ENCODE data around the gene KCNG2. TPM values are rescaled to one million over a fixed set of nuclear protein-coding genes. Genes with fewer than 3 reads are reported as not detected.

KCNG2 gene
- total RNA-seq, 1 experiment from 2014 or later = not detected

GRCh38 chr18:79796531-79797405 lies 970 bp upstream of the KCNG2 start:
- no peak for DNase-seq
- Histone ChIP-seq H3K36me3 (no peaks in the 10 kb centered on the region), H3K27ac (no peak overlapping the region), H3K9me3 (replicated peaks) (no peaks in the 10 kb centered on the region), H3K4me3 (no peak overlapping the region), H3K27me3 (no peaks in the 10 kb centered on the region), H3K4me1 (peaks cover 2% of the 10 kb centered on the region; the same call in 1 of the 2 replicates)

GRCh38 chr18:79798346-79798998 lies 734 bp downstream of the KCNG2 start:
- H3K9me3 ChIP-seq (replicated peaks) = no peaks in the 10 kb centered on the region
- no peaks in the 10 kb centered on the region for H3K36me3 ChIP-seq
- DNase-seq = no peak
- H3K4me3 ChIP-seq = no peak overlapping the region
- H3K4me1 ChIP-seq = no peaks in the 10 kb centered on the region
- no peaks in the 10 kb centered on the region for H3K27me3 ChIP-seq
- H3K27ac ChIP-seq = no peak overlapping the region

GRCh38 chr18:79798999-79799370 lies 1.2 kb downstream of the KCNG2 start:
- no peaks in the 10 kb centered on the region for H3K4me1 ChIP-seq
- no peak overlapping the region for H3K4me3 ChIP-seq
- H3K36me3 ChIP-seq = no peaks in the 10 kb centered on the region
- DNase-seq = no peak
- H3K27ac ChIP-seq = no peak overlapping the region
- no peaks in the 10 kb centered on the region for H3K27me3 ChIP-seq
- H3K9me3 ChIP-seq (replicated peaks) = no peaks in the 10 kb centered on the region

- H3K4me1 ChIP-seq = no peaks in the 10 kb centered on the region
- H3K9me3 ChIP-seq (replicated peaks) = no peaks in the 10 kb centered on the region
- H3K27me3 ChIP-seq = no peaks in the 10 kb centered on the region
- H3K36me3 ChIP-seq = no peaks in the 10 kb centered on the region
- H3K4me3 ChIP-seq = no peak overlapping the region
- no peak overlapping the region for H3K27ac ChIP-seq
- no peak for DNase-seq
Measured at GRCh38 chr18:79799619-79800370, 2.1 kb downstream of the KCNG2 start.

GRCh38 chr18:79800371-79801180 lies 2.8 kb downstream of the KCNG2 start:
- Histone ChIP-seq H3K27me3 (no peaks in the 10 kb centered on the region), H3K36me3 (no peaks in the 10 kb centered on the region), H3K4me1 (no peaks in the 10 kb centered on the region), H3K27ac (no peak overlapping the region), H3K4me3 (no peak overlapping the region), H3K9me3 (replicated peaks) (no peaks in the 10 kb centered on the region)
- DNase-seq = no peak

- no peaks in the 10 kb centered on the region for H3K36me3 ChIP-seq
- no peak overlapping the region for H3K4me3 ChIP-seq
- H3K9me3 ChIP-seq (replicated peaks) = no peaks in the 10 kb centered on the region
- H3K27ac ChIP-seq = no peak overlapping the region
- no peak for DNase-seq
- H3K27me3 ChIP-seq = no peaks in the 10 kb centered on the region
- H3K4me1 ChIP-seq = no peaks in the 10 kb centered on the region
Measured at GRCh38 chr18:79801217-79801616, 3.5 kb downstream of the KCNG2 start.

- Histone ChIP-seq H3K36me3 (no peaks in the 10 kb centered on the region), H3K27ac (no peak overlapping the region), H3K27me3 (no peaks in the 10 kb centered on the region), H3K9me3 (replicated peaks) (no peaks in the 10 kb centered on the region), H3K4me3 (no peak overlapping the region), H3K4me1 (no peaks in the 10 kb centered on the region)
- no peak for DNase-seq
Measured at GRCh38 chr18:79801641-79802040, 3.9 kb downstream of the KCNG2 start.

- no peak for DNase-seq
- Histone ChIP-seq H3K36me3 (no peaks in the 10 kb centered on the region), H3K27ac (no peak overlapping the region), H3K27me3 (no peaks in the 10 kb centered on the region), H3K4me3 (no peak overlapping the region), H3K9me3 (replicated peaks) (no peaks in the 10 kb centered on the region), H3K4me1 (no peaks in the 10 kb centered on the region)
Measured at GRCh38 chr18:79802298-79802697, 4.6 kb downstream of the KCNG2 start.

GRCh38 chr18:79803611-79804051 lies 5.9 kb downstream of the KCNG2 start:
- Histone ChIP-seq H3K27me3 (no peaks in the 10 kb centered on the region), H3K27ac (no peak overlapping the region), H3K36me3 (no peaks in the 10 kb centered on the region), H3K4me3 (no peak overlapping the region), H3K4me1 (no peaks in the 10 kb centered on the region), H3K9me3 (replicated peaks) (no peaks in the 10 kb centered on the region)
- DNase-seq = no peak

- Histone ChIP-seq H3K27ac (no peak overlapping the region), H3K4me3 (no peak overlapping the region), H3K27me3 (no peaks in the 10 kb centered on the region), H3K36me3 (no peaks in the 10 kb centered on the region), H3K9me3 (replicated peaks) (no peaks in the 10 kb centered on the region), H3K4me1 (no peaks in the 10 kb centered on the region)
- no peak for DNase-seq
Measured at GRCh38 chr18:79804130-79804787, 6.5 kb downstream of the KCNG2 start.

- Histone ChIP-seq H3K36me3 (no peaks in the 10 kb centered on the region), H3K4me3 (no peak overlapping the region), H3K4me1 (no peaks in the 10 kb centered on the region), H3K27me3 (no peaks in the 10 kb centered on the region), H3K27ac (no peak overlapping the region), H3K9me3 (replicated peaks) (no peaks in the 10 kb centered on the region)
- no peak for DNase-seq
Measured at GRCh38 chr18:79805211-79805887, 7.6 kb downstream of the KCNG2 start.

- no peaks in the 10 kb centered on the region for H3K27me3 ChIP-seq
- no peaks in the 10 kb centered on the region for H3K9me3 ChIP-seq (replicated peaks)
- H3K36me3 ChIP-seq = no peaks in the 10 kb centered on the region
- peak in 1 of 2 experiments; percentile 30 for DNase-seq
- H3K27ac ChIP-seq = no peak overlapping the region
- H3K4me3 ChIP-seq = no peak overlapping the region
- H3K4me1 ChIP-seq = no peaks in the 10 kb centered on the region
Measured at GRCh38 chr18:79805926-79806487, 8.3 kb downstream of the KCNG2 start.
